Fibroblast of skin of left biceps (primary cell): ENCODE measurements around the gene SWAP70.

ENCODE experiments used
- DNase-seq, 2 experiments: peaks; one replicate each; pipeline ENCODE4 v3.0.0-alpha.2; 2013; ENCODE audit warnings: low read depth in 2 of 2

SWAP70 gene

DNA sequence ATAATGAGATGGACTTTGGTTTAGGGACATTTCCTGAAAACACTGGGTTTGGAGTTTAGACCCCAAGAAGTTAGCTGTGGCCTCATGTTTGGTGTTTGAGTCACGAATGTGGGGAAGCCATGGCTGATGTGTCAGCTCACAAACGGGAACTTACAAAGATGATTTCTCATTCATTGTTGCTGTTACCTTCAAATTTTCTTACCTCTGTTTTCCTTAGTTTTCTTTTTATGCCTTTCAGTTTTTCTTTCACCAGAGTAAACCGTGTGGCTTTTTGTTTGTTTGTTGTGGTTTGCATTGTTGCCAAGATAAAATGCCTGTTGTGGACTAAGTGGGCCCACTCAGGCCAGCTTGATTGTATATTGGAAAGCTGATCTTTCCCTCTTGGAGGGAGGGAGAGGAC, 89.1 kb downstream of the SWAP70 start:
- no peak for DNase-seq

DNA sequence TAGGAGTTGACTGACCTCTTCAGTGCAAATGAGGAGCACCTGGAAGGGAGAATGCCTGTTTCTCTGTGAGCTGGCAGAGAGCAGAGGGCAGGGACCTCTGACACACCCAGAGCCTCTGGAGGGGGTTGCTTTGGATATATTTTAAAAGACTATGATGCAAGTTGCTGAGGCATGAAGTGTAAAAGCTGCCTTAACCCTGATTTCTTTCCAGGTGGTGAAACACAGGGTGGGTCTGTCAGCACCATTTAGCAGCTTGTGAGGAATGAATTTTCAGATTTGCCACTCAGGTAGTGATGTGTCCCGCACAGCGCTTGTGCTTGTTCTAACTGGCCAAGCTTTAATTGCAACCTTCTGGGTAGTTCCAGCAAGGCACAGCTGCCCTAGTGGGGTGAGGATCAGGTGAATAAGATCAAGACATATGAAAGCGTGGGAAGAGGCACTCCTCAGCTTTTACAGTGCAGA, 90.2 kb downstream of the SWAP70 start:
- DNase-seq = no peak

DNA sequence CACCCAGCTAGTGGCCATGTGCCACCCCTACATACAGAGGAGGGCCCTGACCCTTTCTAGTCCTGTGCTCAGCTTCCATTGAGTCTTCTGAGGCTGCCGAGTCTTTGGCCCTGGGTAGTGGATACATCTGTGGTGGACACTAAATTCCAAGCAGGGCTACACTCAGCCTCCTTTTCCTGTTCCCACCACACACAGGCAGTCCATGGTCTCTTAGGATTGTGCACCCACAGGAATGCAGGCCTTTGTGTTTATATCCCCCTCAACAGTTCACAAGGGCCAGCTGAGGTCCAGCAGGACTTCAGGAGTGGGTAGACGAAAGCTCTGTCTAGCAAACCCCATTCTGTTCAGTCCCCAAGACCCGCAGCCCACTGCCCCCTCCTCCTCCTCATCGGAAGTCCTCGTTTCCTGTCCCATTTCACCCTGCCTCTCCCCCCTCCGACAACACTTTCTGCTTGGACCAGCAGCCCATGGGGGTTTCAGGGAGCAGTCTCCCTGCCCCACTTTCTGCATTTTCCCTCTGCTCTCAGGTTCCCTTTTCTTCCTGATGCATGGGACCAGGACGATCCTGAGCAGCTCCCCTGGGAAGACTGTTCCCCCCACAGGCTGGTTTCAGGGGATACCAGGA, 91.8 kb downstream of the SWAP70 start:
- peak in 1 of 2 experiments; percentile 45 for DNase-seq

DNA sequence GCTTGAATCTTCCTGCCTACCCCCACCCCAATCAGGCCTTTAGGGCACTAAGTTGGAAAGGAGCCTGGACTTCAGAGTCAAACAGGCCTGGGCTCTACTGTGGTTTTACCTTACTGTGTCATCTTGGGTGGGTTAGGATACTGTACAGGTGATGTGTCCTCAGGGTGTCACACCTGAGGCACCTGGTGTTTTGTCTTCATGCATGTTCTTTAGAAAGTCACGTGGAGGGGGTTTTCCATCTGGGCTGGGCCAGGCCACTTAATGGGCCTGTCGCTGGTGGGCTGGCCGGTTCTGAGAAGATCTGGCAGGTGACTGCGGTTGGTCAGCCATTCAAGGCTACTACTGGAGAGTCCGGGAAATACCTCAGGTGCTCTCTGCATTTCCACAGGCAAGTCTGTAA, 92.6 kb downstream of the SWAP70 start:
- no peak for DNase-seq

DNA sequence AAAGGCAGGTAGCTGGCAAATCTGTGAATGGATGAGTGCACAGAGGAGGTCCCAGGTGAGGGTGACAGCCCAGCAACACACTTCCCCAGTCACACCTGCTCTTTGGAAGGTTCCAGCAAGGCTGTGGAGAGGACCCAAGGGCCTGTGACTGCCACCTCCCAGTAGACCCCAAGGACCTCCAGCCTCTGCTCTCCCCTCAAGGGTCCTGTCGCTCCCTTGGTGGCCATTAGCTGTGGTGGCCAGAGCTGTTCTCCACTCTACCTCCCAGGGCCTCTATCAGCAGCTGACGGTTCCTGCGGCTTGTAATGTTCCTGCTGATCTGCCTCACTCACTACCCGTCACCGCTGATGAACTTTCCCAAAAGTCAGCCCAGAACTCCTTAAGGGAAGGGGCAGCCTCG, 93.0 kb downstream of the SWAP70 start:
- no peak for DNase-seq

DNA sequence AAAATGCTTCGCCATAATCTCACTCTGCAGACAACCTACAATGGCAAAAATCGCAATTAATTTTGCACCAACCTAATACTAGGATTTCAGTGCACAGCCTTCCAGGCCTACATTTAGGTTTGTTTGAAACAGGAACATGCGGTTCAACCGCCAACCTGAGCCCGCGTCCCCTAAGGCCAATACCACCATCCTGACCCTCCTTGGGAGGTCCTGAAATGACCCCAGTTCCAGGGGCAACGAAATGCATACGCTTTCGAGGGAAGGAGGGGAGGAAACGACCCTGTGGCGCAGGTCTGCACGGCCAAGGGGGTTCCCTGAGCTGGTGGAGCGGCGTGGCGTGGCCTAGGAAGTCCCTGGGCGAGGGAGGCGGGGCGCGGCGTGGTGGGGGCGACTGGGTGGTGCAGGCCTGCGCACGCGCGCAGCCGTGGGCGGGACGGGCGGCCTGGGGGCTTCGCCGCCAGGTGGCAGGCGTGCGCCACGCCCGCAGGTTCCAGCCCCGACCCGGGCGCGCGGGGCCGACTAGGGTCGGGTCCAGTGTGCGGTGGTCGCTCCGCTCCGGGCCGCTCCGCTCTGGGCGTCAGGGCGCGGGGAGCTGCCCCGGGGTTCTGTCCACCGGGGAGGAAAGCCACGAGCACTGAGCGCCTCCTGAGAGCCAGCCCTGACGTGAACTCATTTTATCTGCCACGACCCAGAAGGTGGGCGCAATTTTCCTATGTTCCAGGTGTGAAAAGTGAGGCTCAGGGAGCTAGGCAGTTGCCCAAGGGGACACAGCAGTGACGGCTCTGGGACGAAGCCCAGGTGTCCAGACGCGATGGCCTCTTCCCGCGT, 94.1 kb downstream of the SWAP70 start:
- peak in 1 of 2 experiments; percentile 33 for DNase-seq

DNA sequence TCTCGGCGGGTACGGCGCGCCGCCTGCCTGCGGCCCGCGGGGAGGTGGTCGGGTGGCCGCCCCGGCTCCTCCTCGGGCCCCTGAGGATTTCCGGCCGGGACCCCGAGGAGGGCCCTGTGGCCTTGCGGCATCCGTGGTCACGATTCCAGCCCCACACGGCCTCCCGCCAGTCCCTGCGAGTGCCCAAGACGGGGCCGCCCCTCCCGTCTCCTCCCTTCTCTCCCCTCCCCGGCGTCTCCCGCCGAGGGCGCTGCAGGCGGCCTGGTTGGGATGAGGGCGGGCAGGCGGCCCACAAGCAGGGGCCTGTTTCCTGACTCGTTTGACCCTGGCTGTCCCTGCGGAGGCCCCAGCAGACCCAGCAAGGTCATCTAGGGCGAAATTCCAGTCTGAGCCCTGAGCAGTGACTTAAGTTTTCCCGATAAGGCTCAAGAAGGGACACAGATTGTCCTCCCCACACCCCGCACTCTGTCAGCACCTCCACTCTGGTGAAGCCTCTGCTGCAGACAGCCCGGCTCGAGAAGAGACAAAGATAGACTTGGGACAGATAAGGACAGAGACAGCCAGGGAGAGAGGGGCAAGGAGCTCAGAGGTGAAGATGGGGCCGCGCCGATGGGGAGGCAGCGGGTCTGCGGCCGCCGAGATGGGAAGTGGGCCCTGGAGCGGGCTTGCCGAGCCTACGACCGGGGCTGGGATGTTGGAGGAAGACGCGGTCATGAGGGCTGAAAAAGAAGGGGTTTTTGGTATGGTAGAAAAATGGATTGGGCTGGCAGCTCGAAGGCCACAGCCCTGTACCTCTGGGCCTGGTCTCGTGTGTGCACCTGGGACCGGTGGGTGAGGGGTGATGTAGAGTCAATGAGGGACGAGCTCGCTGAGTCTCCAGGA, 95.0 kb downstream of the SWAP70 start:
- DNase-seq = peak in 1 of 2 experiments; percentile 45

DNA sequence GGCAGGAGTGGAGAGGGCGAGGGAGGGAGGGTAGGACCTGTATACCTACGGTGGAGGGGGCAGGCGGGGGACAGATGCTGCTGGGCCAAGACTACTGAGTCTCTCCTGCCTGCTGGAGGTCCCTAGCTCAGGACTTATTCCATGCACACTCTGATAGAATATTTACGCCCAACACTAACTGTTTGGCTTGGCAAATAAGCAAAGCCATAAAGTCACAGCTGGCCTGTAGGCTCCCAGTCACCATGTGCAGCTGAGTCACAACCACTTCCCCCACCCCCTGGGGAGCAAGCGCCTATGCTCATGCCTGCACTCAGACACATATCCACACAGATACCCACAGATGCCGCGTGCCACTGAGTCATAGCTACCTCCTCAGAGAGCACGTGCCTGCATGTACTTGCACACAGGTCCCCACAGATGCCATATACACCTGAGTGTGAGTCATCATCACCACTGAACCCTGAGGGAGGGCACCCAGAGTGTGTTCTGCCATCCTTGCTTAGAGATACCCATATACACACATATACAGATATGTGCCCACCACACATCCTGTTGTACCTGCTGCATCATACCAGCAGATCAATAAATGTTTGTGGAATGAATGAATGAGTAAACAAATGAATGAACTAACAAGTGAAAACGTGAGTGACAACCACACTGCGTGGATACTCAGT, 95.8 kb downstream of the SWAP70 start:
- DNase-seq = peak; percentile 94

DNA sequence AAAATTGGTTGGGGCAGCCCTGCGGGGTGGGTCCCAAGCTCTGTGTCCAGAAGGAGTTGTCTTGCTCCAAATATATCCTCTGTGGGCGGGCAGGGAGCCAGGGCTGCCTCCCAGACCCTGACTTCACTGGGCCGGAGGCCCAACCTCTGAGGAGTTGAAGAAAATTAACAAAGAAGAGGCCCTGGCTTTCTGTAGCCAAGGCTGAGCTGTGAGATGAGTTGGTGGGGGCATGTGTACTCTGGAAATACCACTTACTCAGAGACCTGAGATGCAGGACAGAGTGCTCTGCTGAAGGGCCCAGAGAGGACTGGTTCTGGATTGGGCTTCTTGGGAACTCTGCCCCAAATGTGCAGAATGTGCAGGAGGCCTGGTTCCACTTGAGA, 96.3 kb downstream of the SWAP70 start:
- DNase-seq = peak; percentile 76 to 77

DNA sequence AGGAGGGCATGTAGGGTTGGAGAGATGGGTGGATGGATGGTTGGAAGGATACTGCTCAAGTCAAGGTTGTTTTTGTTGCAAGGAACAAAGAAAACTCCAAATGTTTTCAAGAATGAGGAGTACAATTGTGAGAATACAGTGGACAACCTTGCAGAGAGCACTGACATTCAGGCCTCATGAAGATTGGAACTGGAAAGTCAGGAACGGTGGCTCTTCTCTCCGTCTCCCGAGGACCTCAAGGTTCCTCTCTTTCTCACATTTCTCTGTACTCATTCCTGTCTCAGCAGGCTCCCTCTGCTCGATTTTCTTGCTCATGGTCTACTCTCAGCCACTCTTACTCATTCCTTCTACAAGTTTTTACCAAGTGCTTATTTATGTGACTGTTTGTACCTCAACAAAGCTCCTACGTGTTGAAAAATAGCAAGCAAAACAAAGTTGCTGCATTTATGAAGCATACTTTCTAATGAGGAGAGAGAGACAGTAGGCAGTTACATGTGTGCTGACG, 97.6 kb downstream of the SWAP70 start:
- DNase-seq = no peak

DNA sequence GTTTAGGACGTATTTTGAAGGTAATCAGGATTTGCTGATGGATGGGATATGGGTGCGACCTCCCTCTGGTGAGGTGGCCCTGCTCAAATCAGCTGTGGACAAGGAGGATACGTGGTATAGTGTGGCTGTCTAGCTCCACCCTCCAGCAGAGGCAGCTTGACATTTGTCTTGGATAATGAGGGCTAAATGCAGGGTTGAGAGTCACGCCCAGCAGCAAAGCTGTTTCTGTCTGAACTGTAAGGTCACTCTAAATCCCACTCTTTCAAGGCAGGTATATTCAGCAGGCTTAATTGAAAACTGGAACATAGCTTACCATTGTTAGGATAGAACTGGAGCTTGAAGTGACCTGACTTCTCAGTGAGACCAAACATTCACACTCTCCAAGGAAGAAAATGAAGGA, 98.7 kb downstream of the SWAP70 start:
- DNase-seq = no peak

DNA sequence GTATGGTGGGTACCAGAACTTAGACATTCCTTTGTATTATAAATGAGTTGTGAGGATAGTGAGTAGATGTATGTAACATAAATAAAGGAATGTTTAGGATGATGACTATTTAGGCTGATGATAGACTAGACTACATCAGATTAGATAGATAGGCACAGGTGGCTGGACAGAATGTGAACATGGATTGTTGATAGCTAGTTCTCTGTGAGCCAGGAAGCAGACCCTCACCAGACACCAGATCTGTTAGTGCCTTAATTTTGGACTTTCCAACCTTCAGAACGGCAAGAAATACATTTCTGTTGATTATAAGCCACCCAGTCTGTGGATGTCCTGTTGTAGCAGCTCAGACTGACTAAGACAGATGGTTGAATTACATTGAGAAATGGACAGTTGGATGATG, 99.4 kb downstream of the SWAP70 start:
- DNase-seq = no peak

DNA sequence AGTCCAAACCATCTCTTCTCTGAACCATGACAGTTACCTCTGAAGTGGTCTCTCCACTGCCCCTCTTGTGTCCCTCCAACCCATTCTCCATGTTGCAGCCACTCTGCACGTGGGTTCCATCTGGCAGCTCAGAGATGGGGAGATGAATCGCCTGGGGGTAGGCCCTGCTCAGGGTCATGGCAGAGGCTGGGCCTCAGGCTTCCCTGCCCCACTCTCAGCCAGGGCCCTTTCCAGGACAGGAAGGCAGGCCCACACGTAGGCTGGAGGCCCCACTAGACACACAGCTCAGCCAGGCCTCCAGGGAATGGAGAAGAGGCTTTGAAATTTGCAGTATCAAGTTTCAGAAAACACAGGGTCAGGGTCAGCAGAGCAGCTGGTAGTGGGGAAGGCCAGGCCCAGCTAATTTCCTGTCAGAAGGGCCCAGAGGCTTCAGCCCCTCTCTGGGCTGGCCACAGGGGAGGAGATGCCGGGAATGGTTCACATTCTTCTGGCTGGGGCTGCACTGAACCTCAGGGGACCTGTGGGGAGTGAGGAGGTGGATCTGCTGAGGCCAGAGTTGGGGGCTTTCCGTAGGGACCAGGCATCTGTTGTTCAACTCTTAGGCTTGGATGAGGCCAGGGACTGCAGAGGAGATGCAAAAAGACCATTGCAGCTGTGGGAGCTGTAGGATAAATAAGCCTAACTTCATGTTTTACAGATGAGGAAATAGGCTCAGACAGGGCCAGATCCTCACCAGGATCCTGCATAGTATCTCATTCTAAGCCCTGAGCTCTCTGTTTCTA, 101.6 kb downstream of the SWAP70 start:
- DNase-seq = peak; percentile 98

DNA sequence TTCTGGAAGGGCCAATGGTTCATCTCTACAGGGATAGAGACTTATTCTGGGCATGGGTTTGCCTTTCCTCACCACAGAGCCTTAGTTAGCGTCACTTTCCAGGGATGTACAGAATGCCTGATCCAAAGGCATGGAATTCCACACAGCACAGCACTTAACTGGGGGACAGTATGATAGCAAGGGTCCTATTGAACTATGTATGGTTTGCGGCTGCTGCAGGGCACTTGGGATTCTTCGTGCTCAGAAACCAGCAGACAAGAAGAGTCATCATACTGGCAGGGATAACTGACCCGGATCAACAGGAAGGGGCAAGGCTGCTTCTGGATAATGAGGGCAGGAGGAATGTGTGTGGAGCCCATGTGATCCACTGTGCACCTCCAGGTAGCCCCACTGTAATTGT, 105.7 kb downstream of the SWAP70 start:
- DNase-seq = no peak

DNA sequence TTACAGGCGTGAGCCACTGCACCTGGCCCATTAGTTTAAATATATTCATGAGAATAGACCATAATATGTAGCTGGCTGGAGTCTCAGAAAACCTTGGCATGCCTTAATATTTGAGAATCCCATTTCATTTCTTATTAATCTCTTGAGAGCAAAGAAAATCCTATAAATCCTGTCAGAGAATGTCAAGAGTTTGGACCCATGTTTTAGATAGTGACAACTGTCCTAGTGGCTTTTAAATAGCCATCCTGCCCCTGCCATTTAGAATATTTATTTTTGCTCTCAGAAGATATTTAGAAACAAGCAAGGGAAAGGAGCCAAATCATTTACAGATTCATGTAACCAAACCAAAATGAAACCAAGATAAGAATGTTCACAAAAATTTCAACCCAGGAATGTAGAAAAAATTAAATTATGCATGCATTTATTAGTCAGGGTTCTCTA, 107.2 kb downstream of the SWAP70 start:
- DNase-seq = no peak

DNA sequence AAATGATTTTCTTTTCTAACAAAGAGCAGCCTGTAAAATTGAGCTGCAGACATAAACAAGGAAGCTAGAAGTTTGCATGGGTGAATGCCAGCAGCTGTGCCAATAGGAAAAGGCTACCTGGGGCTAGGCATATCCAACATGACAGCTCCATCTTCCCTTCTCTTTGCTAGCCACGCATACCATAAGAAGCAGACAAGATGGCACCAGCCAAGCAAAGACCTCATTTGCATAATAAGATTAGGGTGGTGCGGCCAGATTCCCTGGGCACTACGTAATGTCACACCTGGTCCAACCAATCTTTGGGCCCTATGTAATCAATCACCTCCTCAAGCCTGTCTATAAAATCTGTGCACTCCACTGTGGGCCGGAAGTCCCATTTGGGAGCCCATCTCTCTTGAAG, 108.3 kb downstream of the SWAP70 start:
- no peak for DNase-seq

DNA sequence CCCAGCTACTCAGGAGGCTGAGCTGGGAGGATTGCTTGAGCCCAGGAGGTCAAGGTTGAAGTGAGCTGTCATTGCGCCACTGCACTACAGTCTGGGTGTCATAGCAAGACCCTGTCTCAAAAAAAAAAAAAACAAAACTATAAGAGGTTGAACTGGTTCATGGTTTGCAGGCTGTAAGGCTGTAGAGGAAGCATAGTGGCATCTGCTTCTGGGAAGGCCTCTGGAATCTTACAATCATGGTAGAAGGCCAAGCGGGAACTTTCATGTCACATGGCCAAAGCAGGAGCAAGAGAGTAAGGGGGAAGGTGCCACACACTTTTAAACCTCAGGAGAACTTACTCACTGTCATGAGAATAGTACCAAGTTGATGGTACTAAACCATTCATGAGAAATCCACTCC, 109.6 kb downstream of the SWAP70 start:
- no peak for DNase-seq

DNA sequence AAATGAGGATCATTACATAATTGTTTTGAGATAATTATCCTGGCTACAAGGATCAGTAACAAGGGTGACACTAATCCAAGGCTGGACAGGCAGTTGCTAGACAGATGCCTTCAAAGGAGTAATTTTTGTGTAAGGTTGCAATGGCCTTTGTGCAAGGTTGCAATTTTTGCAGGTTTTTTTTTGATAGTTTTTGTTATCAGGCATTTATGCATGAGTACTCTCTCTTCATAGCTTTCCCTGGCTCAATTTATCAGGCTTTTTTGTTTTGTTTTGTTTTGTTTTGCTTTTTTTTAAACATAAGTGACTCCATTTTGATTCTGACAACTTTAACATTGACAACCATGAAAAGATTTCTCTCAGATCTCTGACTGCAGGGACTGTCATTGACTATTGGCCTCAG, 110.2 kb downstream of the SWAP70 start:
- no peak for DNase-seq

DNA sequence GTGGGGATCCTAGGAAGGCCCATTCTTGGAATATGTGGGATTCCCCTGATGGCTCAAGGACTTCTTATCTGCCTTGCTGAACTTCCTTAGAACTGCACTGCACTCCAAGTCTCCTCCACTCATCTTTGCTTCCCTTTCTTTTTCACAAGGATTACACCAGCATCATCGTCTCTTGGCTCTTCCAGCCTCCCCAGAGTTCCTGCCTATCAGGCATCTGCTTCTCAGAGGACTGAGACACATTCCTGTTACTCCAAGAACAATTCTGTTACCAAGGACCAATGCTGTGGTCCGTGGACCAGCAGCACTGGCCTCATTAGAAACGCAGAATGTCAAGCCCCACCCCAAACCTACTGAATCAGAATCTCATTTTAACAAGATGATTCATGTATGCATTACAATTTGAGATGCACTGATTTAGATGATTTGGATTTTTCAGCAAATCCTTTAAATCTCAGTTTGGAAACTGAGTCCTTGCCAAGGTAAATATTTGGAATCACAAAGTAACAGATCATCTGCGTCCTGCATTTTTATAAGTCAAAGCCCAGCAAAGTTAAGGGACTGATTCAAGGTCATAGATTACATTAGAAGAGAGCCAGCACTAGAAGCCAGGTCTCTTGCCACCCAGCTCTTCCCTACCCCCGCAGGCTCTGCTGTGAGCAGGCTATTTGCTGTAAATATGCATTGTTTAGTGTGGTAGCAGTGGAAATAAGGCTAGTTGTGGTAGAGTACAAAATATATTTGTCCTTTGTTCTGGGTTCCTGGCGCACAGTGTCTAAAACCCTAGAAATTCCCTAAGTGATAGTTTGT, 110.9 kb downstream of the SWAP70 start:
- DNase-seq = peak; percentile 89 to 91

DNA sequence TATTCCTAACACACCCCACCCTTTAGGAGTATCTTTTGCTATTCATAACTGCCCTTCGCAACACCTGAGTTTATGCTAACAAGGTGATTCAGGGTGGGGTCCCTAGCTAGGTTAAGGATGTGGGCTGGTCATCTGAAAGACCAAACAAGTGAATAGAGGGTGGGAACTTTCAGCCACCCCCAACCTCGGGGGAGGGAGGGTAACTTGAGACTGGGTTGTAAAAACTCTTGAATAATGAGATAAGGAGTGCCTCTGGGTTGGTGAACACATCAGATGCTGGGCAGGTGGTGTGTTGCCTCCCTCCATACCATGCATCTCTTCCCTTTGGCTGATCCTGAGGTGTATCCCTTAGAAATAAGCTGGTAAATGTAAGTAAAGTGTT, 111.5 kb downstream of the SWAP70 start:
- no peak for DNase-seq
